Panc1 (cell line): ENCODE results near the gene GPBAR1. TPM values are rescaled to one million over a fixed set of nuclear protein-coding genes. Genes with fewer than 3 reads are reported as not detected.

ENCODE experiments used
- ATAC-seq: fragments of 200-7000 bp; cut with Tn5 transposase; 2 replicates; pipeline ENCODE4 v1.9.1; 2020; ENCODE audit warnings: mild to moderate bottlenecking, moderate library complexity
- BruUV-seq: library from RNA; stranded (reverse); fragments of 400-500 nt; replicated peaks from 2 replicates; lab custom pipeline; 2021; lab: Mats Ljungman, UMichigan
- CTCF ChIA-PET: fragments of 300-600 bp; sonication (Branson Sonifier 250); formaldehyde crosslinking; loops from one replicate; lab custom pipeline; 2022; ENCODE audit warnings: antibody characterized with exemption; lab: Charles Lee
- POLR2A ChIA-PET: fragments of 300-600 bp; sonication (Branson Sonifier 250); formaldehyde crosslinking; loops from one replicate; lab custom pipeline; 2022; ENCODE audit warnings: antibody characterized with exemption; lab: Charles Lee
- DNase-seq: peaks from one replicate; pipeline ENCODE4 v3.0.0-alpha.2; 2010; ENCODE audit warnings: low read depth, low spot score
- H3K27ac ChIP-seq: 2 replicates; pipeline ENCODE4 v1.5.1; 2011; ENCODE audit warnings: mild to moderate bottlenecking, low read length, inconsistent platforms
- H3K27me3 ChIP-seq: fragments of 200-500 bp; sonication (Bioruptor generic); 2 replicates; pipeline ENCODE4 v1.6.0; 2014; ENCODE audit warnings: low read length, inconsistent platforms; ENCODE audit not compliant: control insufficient read depth, insufficient read depth
- H3K36me3 ChIP-seq: fragments of 200-500 bp; sonication (Bioruptor generic); 2 replicates; pipeline ENCODE4 v1.5.1; 2014; ENCODE audit warnings: inconsistent platforms, mild to moderate bottlenecking, low read length, moderate library complexity; ENCODE audit not compliant: control insufficient read depth, insufficient read depth
- H3K4me1 ChIP-seq: 2 replicates; pipeline ENCODE4 v1.5.1; 2011; ENCODE audit warnings: inconsistent platforms, mild to moderate bottlenecking, low read length, moderate library complexity; ENCODE audit not compliant: control insufficient read depth, insufficient read depth
- H3K4me3 ChIP-seq, 2 experiments: 2 replicates each; pipeline ENCODE4 v1.5.1; 2011 to 2012; ENCODE audit warnings: low read depth in 2 of 2, low read length in 2 of 2, mild to moderate bottlenecking in 2 of 2, inconsistent platforms in 1 of 2, moderate library complexity in 1 of 2
- H3K9me3 ChIP-seq: fragments of 200-500 bp; sonication (Bioruptor generic); 2 replicates; pipeline ENCODE4 v1.5.1; 2014; ENCODE audit warnings: low read depth, mild to moderate bottlenecking, inconsistent platforms, low read length, moderate library complexity; ENCODE audit not compliant: control insufficient read depth, insufficient read depth
- POLR2AphosphoS5 ChIP-seq: IDR thresholded peaks from 2 replicates; pipeline ENCODE4 v1.6.1; 2012; ENCODE audit warnings: mild to moderate bottlenecking, low read depth, low read length, moderate library complexity
- SIN3A ChIP-seq: IDR thresholded peaks from 2 replicates; pipeline ENCODE4 v1.6.1; 2012; ENCODE audit warnings: low read depth, mild to moderate bottlenecking, low read length, moderate library complexity, borderline replicate concordance; ENCODE audit not compliant: insufficient read depth
- TCF7L2 ChIP-seq: IDR thresholded peaks from 2 replicates; pipeline ENCODE4 v1.6.1; 2011; ENCODE audit warnings: mild to moderate bottlenecking, low read depth, low read length, inconsistent platforms
- in situ Hi-C: cut with HindIII; loops from 2 replicates; pipeline ENCODE4 v1.10.0; 2016; ENCODE audit warnings: low sequenced_read_pairs, low pct_unique_long_range_greater_than_20kb
- intact Hi-C: fragments of 100-400 bp; cut with micrococcal nuclease; formaldehyde crosslinking; loops from one replicate; pipeline ENCODE4 v1.10.0; 2022; ENCODE audit not compliant: unreplicated experiment
- total RNA-seq: library from RNA; stranded (reverse); gene quantifications from one replicate; pipeline ENCODE4 v1.2.1, GENCODE V29; 2021; ENCODE audit not compliant: unreplicated experiment
- TF ChIP-seq, protein P1 (sequence below): fragments of 450-650 bp; IDR thresholded peaks from 2 replicates; pipeline ENCODE4 v1.5.1; 2017; ENCODE audit warnings: mild to moderate bottlenecking
- TF ChIP-seq, protein P2 (sequence below), 2 experiments: IDR thresholded peaks; 2 replicates each; pipeline ENCODE4 v1.6.1; 2011 to 2012; ENCODE audit warnings: low read depth in 2 of 2, control low read depth in 1 of 2, low read length in 1 of 2, mild to moderate bottlenecking in 1 of 2, moderate library complexity in 1 of 2; ENCODE audit not compliant: insufficient read depth in 1 of 2

The GPBAR1 gene
- total RNA-seq, 1 experiment from 2014 or later = 0.18 TPM

DNA sequence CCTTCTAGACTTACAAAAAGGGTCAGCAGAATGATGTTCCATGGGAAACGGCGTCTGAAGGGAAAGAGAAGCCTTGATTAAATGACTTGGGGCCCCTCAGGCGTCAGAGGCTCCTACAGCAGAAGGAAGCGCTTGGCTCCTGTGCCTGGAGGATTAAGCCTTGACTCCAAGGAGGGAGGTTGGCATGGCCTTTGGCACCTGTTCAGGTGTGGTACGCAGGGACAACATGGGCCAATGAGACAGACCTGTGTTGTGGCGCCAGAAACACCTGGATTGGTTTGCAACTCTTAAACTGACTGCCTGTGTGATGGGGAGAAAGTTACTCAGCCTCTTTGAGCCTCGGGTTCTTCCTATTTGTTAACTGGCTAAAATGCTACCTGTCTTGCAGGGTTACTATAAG lies 17.1 kb downstream of the GPBAR1 start:
- no peaks in the 10 kb centered on the region for H3K9me3 ChIP-seq
- no TSS peak for BruUV-seq
- DNase-seq (no peak), ATAC-seq (no peak)
- no peaks in the 10 kb centered on the region for H3K27me3 ChIP-seq
- intact Hi-C loops (no loop called here), in situ Hi-C loops (no loop called here)
- H3K27ac ChIP-seq = no peak overlapping the region
- TF ChIP-seq, protein P1, sequence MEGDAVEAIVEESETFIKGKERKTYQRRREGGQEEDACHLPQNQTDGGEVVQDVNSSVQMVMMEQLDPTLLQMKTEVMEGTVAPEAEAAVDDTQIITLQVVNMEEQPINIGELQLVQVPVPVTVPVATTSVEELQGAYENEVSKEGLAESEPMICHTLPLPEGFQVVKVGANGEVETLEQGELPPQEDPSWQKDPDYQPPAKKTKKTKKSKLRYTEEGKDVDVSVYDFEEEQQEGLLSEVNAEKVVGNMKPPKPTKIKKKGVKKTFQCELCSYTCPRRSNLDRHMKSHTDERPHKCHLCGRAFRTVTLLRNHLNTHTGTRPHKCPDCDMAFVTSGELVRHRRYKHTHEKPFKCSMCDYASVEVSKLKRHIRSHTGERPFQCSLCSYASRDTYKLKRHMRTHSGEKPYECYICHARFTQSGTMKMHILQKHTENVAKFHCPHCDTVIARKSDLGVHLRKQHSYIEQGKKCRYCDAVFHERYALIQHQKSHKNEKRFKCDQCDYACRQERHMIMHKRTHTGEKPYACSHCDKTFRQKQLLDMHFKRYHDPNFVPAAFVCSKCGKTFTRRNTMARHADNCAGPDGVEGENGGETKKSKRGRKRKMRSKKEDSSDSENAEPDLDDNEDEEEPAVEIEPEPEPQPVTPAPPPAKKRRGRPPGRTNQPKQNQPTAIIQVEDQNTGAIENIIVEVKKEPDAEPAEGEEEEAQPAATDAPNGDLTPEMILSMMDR = no peak
- TF ChIP-seq POLR2AphosphoS5 (no peak), TCF7L2 (no peak), SIN3A (no peak)
- TF ChIP-seq, protein P2, sequence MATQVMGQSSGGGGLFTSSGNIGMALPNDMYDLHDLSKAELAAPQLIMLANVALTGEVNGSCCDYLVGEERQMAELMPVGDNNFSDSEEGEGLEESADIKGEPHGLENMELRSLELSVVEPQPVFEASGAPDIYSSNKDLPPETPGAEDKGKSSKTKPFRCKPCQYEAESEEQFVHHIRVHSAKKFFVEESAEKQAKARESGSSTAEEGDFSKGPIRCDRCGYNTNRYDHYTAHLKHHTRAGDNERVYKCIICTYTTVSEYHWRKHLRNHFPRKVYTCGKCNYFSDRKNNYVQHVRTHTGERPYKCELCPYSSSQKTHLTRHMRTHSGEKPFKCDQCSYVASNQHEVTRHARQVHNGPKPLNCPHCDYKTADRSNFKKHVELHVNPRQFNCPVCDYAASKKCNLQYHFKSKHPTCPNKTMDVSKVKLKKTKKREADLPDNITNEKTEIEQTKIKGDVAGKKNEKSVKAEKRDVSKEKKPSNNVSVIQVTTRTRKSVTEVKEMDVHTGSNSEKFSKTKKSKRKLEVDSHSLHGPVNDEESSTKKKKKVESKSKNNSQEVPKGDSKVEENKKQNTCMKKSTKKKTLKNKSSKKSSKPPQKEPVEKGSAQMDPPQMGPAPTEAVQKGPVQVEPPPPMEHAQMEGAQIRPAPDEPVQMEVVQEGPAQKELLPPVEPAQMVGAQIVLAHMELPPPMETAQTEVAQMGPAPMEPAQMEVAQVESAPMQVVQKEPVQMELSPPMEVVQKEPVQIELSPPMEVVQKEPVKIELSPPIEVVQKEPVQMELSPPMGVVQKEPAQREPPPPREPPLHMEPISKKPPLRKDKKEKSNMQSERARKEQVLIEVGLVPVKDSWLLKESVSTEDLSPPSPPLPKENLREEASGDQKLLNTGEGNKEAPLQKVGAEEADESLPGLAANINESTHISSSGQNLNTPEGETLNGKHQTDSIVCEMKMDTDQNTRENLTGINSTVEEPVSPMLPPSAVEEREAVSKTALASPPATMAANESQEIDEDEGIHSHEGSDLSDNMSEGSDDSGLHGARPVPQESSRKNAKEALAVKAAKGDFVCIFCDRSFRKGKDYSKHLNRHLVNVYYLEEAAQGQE (IDR thresholded peaks at IDR 0.05; ENCODE audit: insufficient read depth in 1 of 2, low read depth in 2 of 2, low read length in 1 of 2) = no peak
- peaks cover 2% of the 10 kb centered on the region for H3K36me3 ChIP-seq
- peaks cover 2% of the 10 kb centered on the region; the same call in 1 of the 2 replicates for H3K4me1 ChIP-seq
- H3K4me3 ChIP-seq = no peak overlapping the region
- CTCF ChIA-PET = no interaction called here
- POLR2A ChIA-PET = no interaction called here

DNA sequence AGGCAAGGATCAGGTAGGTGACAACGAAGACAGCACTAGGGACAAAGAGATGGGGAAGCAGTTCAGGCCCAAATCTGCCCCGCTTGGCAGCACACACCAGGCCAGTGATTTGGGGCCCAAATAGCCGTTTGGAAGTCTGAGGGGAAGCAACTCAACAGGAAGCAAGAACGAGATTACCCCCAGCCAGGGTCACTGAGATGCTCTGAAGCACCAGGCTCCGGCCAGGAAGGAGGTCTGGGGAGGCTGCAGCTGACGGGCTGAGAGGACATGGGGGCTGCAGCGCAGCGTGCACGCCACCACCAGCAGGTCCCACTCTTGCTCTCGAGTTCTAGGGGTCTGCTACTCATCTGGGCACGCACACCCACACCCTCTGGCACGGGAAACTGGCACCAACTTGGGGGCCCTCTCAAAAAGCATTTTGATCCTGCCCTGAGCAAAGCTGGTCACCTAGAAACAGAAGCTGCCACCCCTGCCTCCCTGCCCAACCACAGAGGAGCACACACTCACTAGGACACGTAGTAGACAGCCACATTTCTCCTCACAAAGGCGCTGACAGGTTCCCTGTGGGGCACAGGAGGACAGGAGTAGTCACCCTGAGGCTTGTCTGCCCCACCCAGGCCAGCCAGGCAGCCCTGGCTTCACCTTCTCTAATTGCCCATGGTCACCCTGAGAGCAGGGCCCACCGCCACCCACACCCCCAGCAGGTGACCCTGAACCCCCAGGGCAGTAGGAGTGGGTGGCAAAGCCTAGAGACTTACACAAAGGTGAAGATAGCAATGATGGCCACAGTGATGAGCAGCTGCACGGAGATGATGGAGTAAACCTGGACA lies 17.9 kb downstream of the GPBAR1 start:
- in situ Hi-C loops (no loop called here), intact Hi-C loops (no loop called here)
- H3K4me3 ChIP-seq = no peak overlapping the region
- no peaks in the 10 kb centered on the region for H3K9me3 ChIP-seq
- ATAC-seq (no peak), DNase-seq (no peak)
- no peak overlapping the region for H3K27ac ChIP-seq
- TF ChIP-seq SIN3A = no peak
- TF ChIP-seq, protein P1 = no peak
- no peak for TF ChIP-seq TCF7L2
- no peak for TF ChIP-seq POLR2AphosphoS5
- TF ChIP-seq, protein P2 (IDR thresholded peaks at IDR 0.05; ENCODE audit: insufficient read depth in 1 of 2, low read depth in 2 of 2, low read length in 1 of 2) = no peak
- H3K27me3 ChIP-seq = no peaks in the 10 kb centered on the region
- POLR2A ChIA-PET = no interaction called here
- peaks cover 2% of the 10 kb centered on the region for H3K36me3 ChIP-seq
- CTCF ChIA-PET = no interaction called here
- no peaks in the 10 kb centered on the region for H3K4me1 ChIP-seq
- BruUV-seq = no TSS peak
